Sciatic nerve (tissue), 2 donors: ENCODE results near the gene STK33. TPM values are rescaled to one million over a fixed set of nuclear protein-coding genes. Genes with fewer than 3 reads are reported as not detected.

ENCODE experiments used
- ATAC-seq: fragments of 200-7000 bp; cut with Tn5 transposase; one replicate; pipeline ENCODE4 v1.9.1; 2020; ENCODE audit warnings: mild to moderate bottlenecking, moderate library complexity
- DNase-seq: peaks from one replicate; pipeline ENCODE4 v3.0.0-alpha.2; 2020; ENCODE audit warnings: low spot score
- intact Hi-C: fragments of 100-400 bp; cut with DNase I; formaldehyde crosslinking; loops from one replicate; pipeline ENCODE4 v1.14.2; 2022
- total RNA-seq: library from RNA; stranded (reverse); fragmentation: NEBNext Ultra II Directional; extraction: Animal tissue kit (Norgen Biotek cat#: 25700); gene quantifications from one replicate; pipeline ENCODE4 v1.2.1, GENCODE V29; 2021
- donor health status: DM: no; HTN: no; CAD: no.
- donor health status: DM: no; HTN: no; CAD: no.

STK33 gene
- total RNA-seq, 1 donor from 2014 or later: 3.1 TPM

GRCh38 chr11:8386134-8386864 lies 207.7 kb downstream of the STK33 start:
- DNase-seq (no peak), ATAC-seq (no peak)
- intact Hi-C loops: no loop called here

- ATAC-seq (no peak), DNase-seq (no peak)
- intact Hi-C loops: no loop called here
Observed at GRCh38 chr11:8384199-8384821, 209.7 kb downstream of the STK33 start.

GRCh38 chr11:8383627-8384026 lies 210.4 kb downstream of the STK33 start:
- DNase-seq (no peak), ATAC-seq (no peak)
- intact Hi-C loops: no loop called here

GRCh38 chr11:8383227-8383626 lies 210.8 kb downstream of the STK33 start:
- intact Hi-C loops: no loop called here
- no peak for DNase-seq
- no peak for ATAC-seq

GRCh38 chr11:8382436-8383053 lies 211.5 kb downstream of the STK33 start:
- ATAC-seq (no peak), DNase-seq (no peak)
- intact Hi-C loops: no loop called here

- intact Hi-C loops: no loop called here
- ATAC-seq: no peak
- DNase-seq: no peak
Observed at GRCh38 chr11:8381871-8382396, 212.1 kb downstream of the STK33 start.

GRCh38 chr11:8381343-8381742 lies 212.7 kb downstream of the STK33 start:
- ATAC-seq (no peak), DNase-seq (no peak)
- intact Hi-C loops: no loop called here

GRCh38 chr11:8375932-8376331 lies 218.1 kb downstream of the STK33 start:
- no peak for ATAC-seq
- no peak for DNase-seq
- intact Hi-C loops: no loop called here

GRCh38 chr11:8375460-8375859 lies 218.6 kb downstream of the STK33 start:
- DNase-seq: no peak
- intact Hi-C loops: no loop called here
- no peak for ATAC-seq

- DNase-seq (no peak), ATAC-seq (no peak)
- intact Hi-C loops: no loop called here
Observed at GRCh38 chr11:8374716-8375115, 219.3 kb downstream of the STK33 start.

- ATAC-seq (no peak), DNase-seq (no peak)
- intact Hi-C loops: no loop called here
Observed at GRCh38 chr11:8373519-8374432, 220.3 kb downstream of the STK33 start.

GRCh38 chr11:8372641-8373381 lies 221.2 kb downstream of the STK33 start:
- intact Hi-C loops: no loop called here
- DNase-seq (no peak), ATAC-seq (no peak)

- no peak for DNase-seq
- no peak for ATAC-seq
- intact Hi-C loops: no loop called here
Observed at GRCh38 chr11:8371516-8371884, 222.5 kb downstream of the STK33 start.

GRCh38 chr11:8370812-8371515 lies 223.1 kb downstream of the STK33 start:
- no peak for DNase-seq
- intact Hi-C loops: no loop called here
- no peak for ATAC-seq

- ATAC-seq: no peak
- no peak for DNase-seq
- intact Hi-C loops: no loop called here
Observed at GRCh38 chr11:8369592-8370205, 224.3 kb downstream of the STK33 start.

GRCh38 chr11:8368772-8369171 lies 225.3 kb downstream of the STK33 start:
- ATAC-seq (no peak), DNase-seq (no peak)
- intact Hi-C loops: no loop called here

- ATAC-seq (no peak), DNase-seq (no peak)
- intact Hi-C loops: no loop called here
Observed at GRCh38 chr11:8368194-8368593, 225.8 kb downstream of the STK33 start.

GRCh38 chr11:8366316-8366715 lies 227.7 kb downstream of the STK33 start:
- no peak for DNase-seq
- ATAC-seq: no peak
- intact Hi-C loops: no loop called here
